ENCODE data around the gene STARD13.

Gene STARD13

GRCh38 chr13:33109271-33109697 is 176.3 kb downstream of the STARD13 start:
- DNase-seq (ENCODE audit: low read depth in 1 of 2, low spot score in 1 of 2): no peak
- in situ Hi-C loops (cut with HindIII; ENCODE audit: low pct_unique_long_range_greater_than_20kb, low sequenced_read_pairs): no loop called here
- no peak for TF ChIP-seq JUND (IDR thresholded peaks at IDR 0.05; ENCODE audit: low read depth)

GRCh38 chr13:33108620-33109019 is 176.9 kb downstream of the STARD13 start:
- no peak for TF ChIP-seq JUND (IDR thresholded peaks at IDR 0.05; ENCODE audit: low read depth)
- no peak for DNase-seq (ENCODE audit: low read depth in 1 of 2, low spot score in 1 of 2)
- in situ Hi-C loops (cut with HindIII; ENCODE audit: low pct_unique_long_range_greater_than_20kb, low sequenced_read_pairs): no loop called here

GRCh38 chr13:33107361-33107760 is 178.2 kb downstream of the STARD13 start:
- in situ Hi-C loops (cut with HindIII; ENCODE audit: low pct_unique_long_range_greater_than_20kb, low sequenced_read_pairs): no loop called here
- TF ChIP-seq JUND (IDR thresholded peaks at IDR 0.05; ENCODE audit: low read depth): no peak
- DNase-seq (ENCODE audit: low read depth in 1 of 2, low spot score in 1 of 2): no peak

GRCh38 chr13:33106656-33107360 is 178.7 kb downstream of the STARD13 start:
- in situ Hi-C loops (cut with HindIII; ENCODE audit: low pct_unique_long_range_greater_than_20kb, low sequenced_read_pairs): no loop called here
- TF ChIP-seq JUND (IDR thresholded peaks at IDR 0.05; ENCODE audit: low read depth): no peak
- DNase-seq (ENCODE audit: low read depth in 1 of 2, low spot score in 1 of 2): no peak

- TF ChIP-seq JUND (IDR thresholded peaks at IDR 0.05; ENCODE audit: low read depth): no peak
- no peak for DNase-seq (ENCODE audit: low read depth in 1 of 2, low spot score in 1 of 2)
- in situ Hi-C loops (cut with HindIII; ENCODE audit: low pct_unique_long_range_greater_than_20kb, low sequenced_read_pairs): no loop called here
Measured at GRCh38 chr13:33105387-33106005, 180.1 kb downstream of the STARD13 start.

- in situ Hi-C loops (cut with HindIII; ENCODE audit: low pct_unique_long_range_greater_than_20kb, low sequenced_read_pairs): no loop called here
- TF ChIP-seq JUND (IDR thresholded peaks at IDR 0.05; ENCODE audit: low read depth): no peak
- DNase-seq (ENCODE audit: low read depth in 1 of 2, low spot score in 1 of 2): no peak
Measured at GRCh38 chr13:33103457-33103856, 182.1 kb downstream of the STARD13 start.

GRCh38 chr13:33101835-33102234 is 183.7 kb downstream of the STARD13 start:
- TF ChIP-seq JUND (IDR thresholded peaks at IDR 0.05; ENCODE audit: low read depth): no peak
- DNase-seq (ENCODE audit: low read depth in 1 of 2, low spot score in 1 of 2): no peak
- in situ Hi-C loops (cut with HindIII; ENCODE audit: low pct_unique_long_range_greater_than_20kb, low sequenced_read_pairs): no loop called here

- no peak for DNase-seq (ENCODE audit: low read depth in 1 of 2, low spot score in 1 of 2)
- no peak for TF ChIP-seq JUND (IDR thresholded peaks at IDR 0.05; ENCODE audit: low read depth)
- in situ Hi-C loops (cut with HindIII; ENCODE audit: low pct_unique_long_range_greater_than_20kb, low sequenced_read_pairs): no loop called here
Measured at GRCh38 chr13:33100886-33101285, 184.7 kb downstream of the STARD13 start.

GRCh38 chr13:33099860-33100259 is 185.7 kb downstream of the STARD13 start:
- TF ChIP-seq JUND (IDR thresholded peaks at IDR 0.05; ENCODE audit: low read depth): no peak
- no peak for DNase-seq (ENCODE audit: low read depth in 1 of 2, low spot score in 1 of 2)
- in situ Hi-C loops (cut with HindIII; ENCODE audit: low pct_unique_long_range_greater_than_20kb, low sequenced_read_pairs): no loop called here

GRCh38 chr13:33096886-33097605 is 188.5 kb downstream of the STARD13 start:
- no peak for DNase-seq (ENCODE audit: low read depth in 1 of 2, low spot score in 1 of 2)
- TF ChIP-seq JUND (IDR thresholded peaks at IDR 0.05; ENCODE audit: low read depth): no peak
- in situ Hi-C loops (cut with HindIII; ENCODE audit: low pct_unique_long_range_greater_than_20kb, low sequenced_read_pairs): no loop called here

GRCh38 chr13:33092073-33092987 is 193.2 kb downstream of the STARD13 start:
- no peak for DNase-seq (ENCODE audit: low read depth in 1 of 2, low spot score in 1 of 2)
- in situ Hi-C loops (cut with HindIII; ENCODE audit: low pct_unique_long_range_greater_than_20kb, low sequenced_read_pairs): no loop called here
- TF ChIP-seq JUND (IDR thresholded peaks at IDR 0.05; ENCODE audit: low read depth): no peak

- in situ Hi-C loops (cut with HindIII; ENCODE audit: low pct_unique_long_range_greater_than_20kb, low sequenced_read_pairs): no loop called here
- DNase-seq (ENCODE audit: low read depth in 1 of 2, low spot score in 1 of 2): no peak
- TF ChIP-seq JUND (IDR thresholded peaks at IDR 0.05; ENCODE audit: low read depth): no peak
Measured at GRCh38 chr13:33091415-33091774, 194.2 kb downstream of the STARD13 start.
